ENCODE data around the gene ITGBL1.

The ITGBL1 gene

GRCh38 chr13:101434486-101434885 lies 18.0 kb upstream of the ITGBL1 start:
- Histone ChIP-seq H3K4me2 (ENCODE audit: low read depth, low read length, poor library complexity, severe bottlenecking) (no peak overlapping the region), H3K9me3 (ENCODE audit: insufficient read depth, low read depth, low read length) (no peaks in the 10 kb centered on the region; the same call in 1 of the 2 replicates), H3K79me2 (ENCODE audit: insufficient read depth, low read length) (no peaks in the 10 kb centered on the region), H3K27me3 (ENCODE audit: insufficient read depth, low read length, poor library complexity, severe bottlenecking) (no peaks in the 10 kb centered on the region), H3K9ac (ENCODE audit: low read depth, low read length, poor library complexity, severe bottlenecking) (no peak overlapping the region), H3F3A (ENCODE audit: low read depth) (no peaks in the 10 kb centered on the region), H3K4me1 (ENCODE audit: insufficient read depth, low read length, poor library complexity, severe bottlenecking) (no peaks in the 10 kb centered on the region), H3K36me3 (ENCODE audit: insufficient read depth, low read length) (no peaks in the 10 kb centered on the region), H2AFZ (ENCODE audit: low read length) (no peak overlapping the region), H3K4me3 (ENCODE audit: low read length, poor library complexity, severe bottlenecking) (no peak overlapping the region), H3K9me2 (replicated peaks; ENCODE audit: low read depth, low read length) (no peaks in the 10 kb centered on the region), H4K20me1 (ENCODE audit: insufficient read depth, low read length, poor library complexity, severe bottlenecking) (no peaks in the 10 kb centered on the region)
- TF ChIP-seq EZH2phosphoT487 (IDR thresholded peaks at IDR 0.05; ENCODE audit: borderline replicate concordance) (no peak), CTCF (conservative IDR thresholded peaks at IDR 0.05; ENCODE audit: low read length) (no peak)

GRCh38 chr13:101447852-101448251 lies 4.6 kb upstream of the ITGBL1 start:
- Histone ChIP-seq H3K79me2 (ENCODE audit: insufficient read depth, low read length) (no peaks in the 10 kb centered on the region), H3K36me3 (ENCODE audit: insufficient read depth, low read length) (no peaks in the 10 kb centered on the region), H3F3A (ENCODE audit: low read depth) (no peaks in the 10 kb centered on the region), H4K20me1 (ENCODE audit: insufficient read depth, low read length, poor library complexity, severe bottlenecking) (no peaks in the 10 kb centered on the region), H3K27me3 (ENCODE audit: insufficient read depth, low read length, poor library complexity, severe bottlenecking) (no peaks in the 10 kb centered on the region), H3K9me2 (replicated peaks; ENCODE audit: low read depth, low read length) (no peaks in the 10 kb centered on the region), H3K4me3 (ENCODE audit: low read length, poor library complexity, severe bottlenecking) (no peak overlapping the region), H3K9me3 (ENCODE audit: insufficient read depth, low read depth, low read length) (no peaks in the 10 kb centered on the region), H3K4me2 (ENCODE audit: low read depth, low read length, poor library complexity, severe bottlenecking) (no peak overlapping the region), H3K9ac (ENCODE audit: low read depth, low read length, poor library complexity, severe bottlenecking) (no peak overlapping the region), H3K4me1 (ENCODE audit: insufficient read depth, low read length, poor library complexity, severe bottlenecking) (no peaks in the 10 kb centered on the region), H2AFZ (ENCODE audit: low read length) (no peak overlapping the region)
- TF ChIP-seq CTCF (conservative IDR thresholded peaks at IDR 0.05; ENCODE audit: low read length) (no peak), EZH2phosphoT487 (IDR thresholded peaks at IDR 0.05; ENCODE audit: borderline replicate concordance) (no peak)

- H4K20me1 ChIP-seq (ENCODE audit: insufficient read depth, low read length, poor library complexity, severe bottlenecking), result no peaks in the 10 kb centered on the region
- no peaks in the 10 kb centered on the region for H3K4me1 ChIP-seq (ENCODE audit: insufficient read depth, low read length, poor library complexity, severe bottlenecking)
- H3K9me2 ChIP-seq (replicated peaks; ENCODE audit: low read depth, low read length), result no peaks in the 10 kb centered on the region
- H3K9me3 ChIP-seq (ENCODE audit: insufficient read depth, low read depth, low read length), result no peaks in the 10 kb centered on the region
- no peak overlapping the region for H3K4me2 ChIP-seq (ENCODE audit: low read depth, low read length, poor library complexity, severe bottlenecking)
- no peaks in the 10 kb centered on the region for H3F3A ChIP-seq (ENCODE audit: low read depth)
- no peak overlapping the region for H2AFZ ChIP-seq (ENCODE audit: low read length)
- H3K9ac ChIP-seq (ENCODE audit: low read depth, low read length, poor library complexity, severe bottlenecking), result no peak overlapping the region
- H3K4me3 ChIP-seq (ENCODE audit: low read length, poor library complexity, severe bottlenecking), result no peak overlapping the region
- TF ChIP-seq EZH2phosphoT487 (IDR thresholded peaks at IDR 0.05; ENCODE audit: borderline replicate concordance) (no peak), CTCF (conservative IDR thresholded peaks at IDR 0.05; ENCODE audit: low read length) (no peak)
- H3K36me3 ChIP-seq (ENCODE audit: insufficient read depth, low read length), result no peaks in the 10 kb centered on the region
- no peaks in the 10 kb centered on the region for H3K27me3 ChIP-seq (ENCODE audit: insufficient read depth, low read length, poor library complexity, severe bottlenecking)
- H3K79me2 ChIP-seq (ENCODE audit: insufficient read depth, low read length), result no peaks in the 10 kb centered on the region
Measured at GRCh38 chr13:101449790-101450748, 2.4 kb upstream of the ITGBL1 start.

Measured in Loucy (cell line).